Measurements from ENCODE around the gene ACOT7.

DNA sequence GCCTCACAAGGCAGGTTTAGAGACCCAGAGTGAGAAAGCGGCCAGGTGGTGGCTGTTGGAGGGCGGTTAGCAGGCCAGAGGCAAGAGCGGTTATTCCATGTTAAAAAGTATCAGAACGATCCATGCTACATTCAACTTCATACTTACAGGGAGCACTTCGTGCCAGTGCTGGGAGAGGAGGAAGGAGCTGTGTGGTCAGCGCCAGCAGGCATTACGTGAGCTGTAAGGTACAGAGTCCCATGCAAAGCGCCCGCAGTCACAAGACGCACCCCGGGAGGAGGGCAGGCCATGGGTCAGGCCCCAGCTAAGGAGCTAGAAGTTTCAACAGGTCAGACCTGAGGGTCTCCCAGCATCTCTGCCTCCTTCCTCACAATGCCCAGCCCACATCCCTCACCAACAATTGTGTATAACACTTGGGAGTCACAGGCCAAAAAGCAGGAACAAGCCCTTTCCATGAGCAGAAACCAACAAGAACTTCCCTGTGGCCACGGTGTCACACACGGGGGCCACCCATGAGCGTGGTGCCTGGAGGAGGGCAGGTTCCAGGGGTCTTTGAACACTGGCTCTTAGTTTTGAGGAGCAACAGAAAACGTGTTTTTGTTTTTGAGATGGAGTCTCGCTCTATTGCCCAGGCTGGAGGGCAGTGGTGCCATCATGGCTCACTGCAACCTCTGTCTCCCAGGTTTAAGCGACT lies 110.8 kb downstream of the ACOT7 start:
- TF ChIP-seq, protein P1, sequence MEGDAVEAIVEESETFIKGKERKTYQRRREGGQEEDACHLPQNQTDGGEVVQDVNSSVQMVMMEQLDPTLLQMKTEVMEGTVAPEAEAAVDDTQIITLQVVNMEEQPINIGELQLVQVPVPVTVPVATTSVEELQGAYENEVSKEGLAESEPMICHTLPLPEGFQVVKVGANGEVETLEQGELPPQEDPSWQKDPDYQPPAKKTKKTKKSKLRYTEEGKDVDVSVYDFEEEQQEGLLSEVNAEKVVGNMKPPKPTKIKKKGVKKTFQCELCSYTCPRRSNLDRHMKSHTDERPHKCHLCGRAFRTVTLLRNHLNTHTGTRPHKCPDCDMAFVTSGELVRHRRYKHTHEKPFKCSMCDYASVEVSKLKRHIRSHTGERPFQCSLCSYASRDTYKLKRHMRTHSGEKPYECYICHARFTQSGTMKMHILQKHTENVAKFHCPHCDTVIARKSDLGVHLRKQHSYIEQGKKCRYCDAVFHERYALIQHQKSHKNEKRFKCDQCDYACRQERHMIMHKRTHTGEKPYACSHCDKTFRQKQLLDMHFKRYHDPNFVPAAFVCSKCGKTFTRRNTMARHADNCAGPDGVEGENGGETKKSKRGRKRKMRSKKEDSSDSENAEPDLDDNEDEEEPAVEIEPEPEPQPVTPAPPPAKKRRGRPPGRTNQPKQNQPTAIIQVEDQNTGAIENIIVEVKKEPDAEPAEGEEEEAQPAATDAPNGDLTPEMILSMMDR (conservative IDR thresholded peaks at IDR 0.05): no peak
- no peak for TF ChIP-seq EZH2 (IDR thresholded peaks at IDR 0.05; ENCODE audit: low read depth)
